A673 (cell line): ENCODE data around the gene MESD.

Experiments
- EZH2 ChIP-seq: fragments of 200-600 bp; sonication (generic); IDR thresholded peaks from 2 replicates; pipeline ENCODE4 v1.6.1; 2017; ENCODE audit warnings: borderline replicate concordance, low read depth, mild to moderate bottlenecking, mixed read lengths, antibody characterized with exemption, low read length; ENCODE audit not compliant: poor library complexity, severe bottlenecking
- TF ChIP-seq, protein P1 (sequence below): fragments of 300-800, 200-600 bp; sonication (generic); conservative IDR thresholded peaks from 2 replicates; pipeline ENCODE4 v1.5.1; 2017; ENCODE audit warnings: low read depth, mild to moderate bottlenecking, antibody characterized with exemption, low read length, moderate library complexity, mixed read lengths

DNA sequence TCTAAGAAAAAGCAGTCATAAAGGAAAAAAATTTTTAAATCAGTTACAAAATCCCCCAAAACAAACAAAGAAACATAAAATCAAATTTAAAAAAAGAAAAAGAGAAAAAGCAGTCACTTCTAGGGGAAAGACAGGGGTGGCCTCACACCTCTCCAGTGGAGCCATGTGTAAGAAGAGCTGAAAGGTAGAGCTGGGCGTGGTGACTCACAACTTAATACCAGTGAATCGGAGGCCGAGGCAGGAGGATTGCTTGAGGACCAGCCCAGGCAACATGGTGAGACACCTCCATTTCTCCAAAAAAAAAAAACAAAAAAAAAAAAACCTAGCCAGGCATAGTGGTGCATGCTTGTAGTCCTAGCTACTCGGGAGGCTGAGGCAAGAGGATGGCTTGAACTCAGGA lies 14.7 kb downstream of the MESD start:
- TF ChIP-seq, protein P1, sequence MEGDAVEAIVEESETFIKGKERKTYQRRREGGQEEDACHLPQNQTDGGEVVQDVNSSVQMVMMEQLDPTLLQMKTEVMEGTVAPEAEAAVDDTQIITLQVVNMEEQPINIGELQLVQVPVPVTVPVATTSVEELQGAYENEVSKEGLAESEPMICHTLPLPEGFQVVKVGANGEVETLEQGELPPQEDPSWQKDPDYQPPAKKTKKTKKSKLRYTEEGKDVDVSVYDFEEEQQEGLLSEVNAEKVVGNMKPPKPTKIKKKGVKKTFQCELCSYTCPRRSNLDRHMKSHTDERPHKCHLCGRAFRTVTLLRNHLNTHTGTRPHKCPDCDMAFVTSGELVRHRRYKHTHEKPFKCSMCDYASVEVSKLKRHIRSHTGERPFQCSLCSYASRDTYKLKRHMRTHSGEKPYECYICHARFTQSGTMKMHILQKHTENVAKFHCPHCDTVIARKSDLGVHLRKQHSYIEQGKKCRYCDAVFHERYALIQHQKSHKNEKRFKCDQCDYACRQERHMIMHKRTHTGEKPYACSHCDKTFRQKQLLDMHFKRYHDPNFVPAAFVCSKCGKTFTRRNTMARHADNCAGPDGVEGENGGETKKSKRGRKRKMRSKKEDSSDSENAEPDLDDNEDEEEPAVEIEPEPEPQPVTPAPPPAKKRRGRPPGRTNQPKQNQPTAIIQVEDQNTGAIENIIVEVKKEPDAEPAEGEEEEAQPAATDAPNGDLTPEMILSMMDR, result no peak
- no peak for TF ChIP-seq EZH2
